Testis (tissue), 3 donors: ENCODE measurements around the gene HS1BP3. TPM values are rescaled to one million over a fixed set of nuclear protein-coding genes. Genes with fewer than 3 reads are reported as not detected.

Experiments used
- DNase-seq: peaks from one replicate; pipeline ENCODE4 v3.0.0-alpha.2; 2019
- H3K27ac ChIP-seq, 2 donors: fragments of 200-600 bp; sonication (generic); one replicate each; pipeline ENCODE4 v1.5.1; 2019
- H3K27me3 ChIP-seq: fragments of 200-600 bp; sonication (generic); one replicate; pipeline ENCODE4 v1.5.1; 2019
- H3K36me3 ChIP-seq: fragments of 200-600 bp; sonication (generic); one replicate; pipeline ENCODE4 v1.5.1; 2017; ENCODE audit warnings: low read depth; ENCODE audit errors: missing control alignments
- H3K4me1 ChIP-seq: fragments of 200-600 bp; sonication (generic); one replicate; pipeline ENCODE4 v1.5.1; 2019
- H3K4me3 ChIP-seq, 2 donors: fragments of 200-600 bp; sonication (generic); one replicate each; pipeline ENCODE4 v1.5.1; 2017 to 2019
- H3K9me3 ChIP-seq: fragments of 200-600 bp; sonication (generic); one replicate; pipeline ENCODE4 v1.5.1; 2017
- POLR2A ChIP-seq: fragments of 450-650 bp; IDR thresholded peaks from one replicate; pipeline ENCODE4 v1.6.1; 2017; ENCODE audit warnings: antibody characterized with exemption, mild to moderate bottlenecking, moderate library complexity
- WGBS, 2 donors: methylation state at CpG; one replicate each; pipeline ENCODE4 v1.1.5; 2018; 5-methylcytosine and 5-hydroxymethylcytosine counted together
- intact Hi-C: fragments of 100-400 bp; cut with DNase I; formaldehyde crosslinking; loops from one replicate; pipeline ENCODE4 v1.15.1; 2023; ENCODE audit warnings: low total_unique reads
- polyA plus RNA-seq: library from polyadenylated mRNA; stranded (reverse); fragments of 350-450 nt; fragmentation: Illumina TruSeq; extraction: RNeasy Lipid Tissue Mini Kit (QIAGEN cat#74804); gene quantifications from one replicate; pipeline ENCODE4 v1.2.3, GENCODE V29; 2014; ENCODE audit warnings: low read depth, low replicate concordance; ENCODE audit not compliant: insufficient read depth
- total RNA-seq, 2 donors: library from RNA; depleted of rRNA; stranded (reverse); fragments of >200 nt; gene quantifications; one replicate each; pipeline ENCODE4 v1.2.3, GENCODE V29; 2016
- TF ChIP-seq, protein P1 (sequence below), 3 experiments: fragments of 450-650 bp in 2 of 3; fragments of 200-600 bp in 1 of 3; sonication (generic) in 1 of 3; IDR thresholded peaks; one replicate each; pipeline ENCODE4 v1.5.1; 2016 to 2019; ENCODE audit warnings: antibody characterized with exemption in 3 of 3, mild to moderate bottlenecking in 2 of 3, moderate library complexity in 1 of 3

The HS1BP3 gene
- total and polyA plus RNA-seq, 3 donors from 2014 or later, result 23.5 to 31.6 (median 25.0) TPM

- peak overlapping the region in 1 of 2 donors; percentile 82 for H3K27ac ChIP-seq
- H3K4me1 ChIP-seq, result peaks cover 43% of the 10 kb centered on the region
- no peak for DNase-seq
- H3K36me3 ChIP-seq, result no peaks in the 10 kb centered on the region
- intact Hi-C loops, result no loop called here
- H3K9me3 ChIP-seq, result no peaks in the 10 kb centered on the region
- WGBS, 2 donors, result 79 to 86% methylated on average over 9 to 10 of the region's 10 CpGs
- H3K4me3 ChIP-seq, result no peak overlapping the region
- TF ChIP-seq POLR2A, result no peak
- TF ChIP-seq, protein P1, sequence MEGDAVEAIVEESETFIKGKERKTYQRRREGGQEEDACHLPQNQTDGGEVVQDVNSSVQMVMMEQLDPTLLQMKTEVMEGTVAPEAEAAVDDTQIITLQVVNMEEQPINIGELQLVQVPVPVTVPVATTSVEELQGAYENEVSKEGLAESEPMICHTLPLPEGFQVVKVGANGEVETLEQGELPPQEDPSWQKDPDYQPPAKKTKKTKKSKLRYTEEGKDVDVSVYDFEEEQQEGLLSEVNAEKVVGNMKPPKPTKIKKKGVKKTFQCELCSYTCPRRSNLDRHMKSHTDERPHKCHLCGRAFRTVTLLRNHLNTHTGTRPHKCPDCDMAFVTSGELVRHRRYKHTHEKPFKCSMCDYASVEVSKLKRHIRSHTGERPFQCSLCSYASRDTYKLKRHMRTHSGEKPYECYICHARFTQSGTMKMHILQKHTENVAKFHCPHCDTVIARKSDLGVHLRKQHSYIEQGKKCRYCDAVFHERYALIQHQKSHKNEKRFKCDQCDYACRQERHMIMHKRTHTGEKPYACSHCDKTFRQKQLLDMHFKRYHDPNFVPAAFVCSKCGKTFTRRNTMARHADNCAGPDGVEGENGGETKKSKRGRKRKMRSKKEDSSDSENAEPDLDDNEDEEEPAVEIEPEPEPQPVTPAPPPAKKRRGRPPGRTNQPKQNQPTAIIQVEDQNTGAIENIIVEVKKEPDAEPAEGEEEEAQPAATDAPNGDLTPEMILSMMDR (IDR thresholded peaks at IDR 0.05), result no peak
- no peaks in the 10 kb centered on the region for H3K27me3 ChIP-seq
Measured at GRCh38 chr2:20599861-20600461, 50.9 kb downstream of the HS1BP3 start.

- intact Hi-C loops, result no loop called here
- H3K4me3 ChIP-seq, result no peak overlapping the region
- TF ChIP-seq, protein P1 (IDR thresholded peaks at IDR 0.05), result no peak
- TF ChIP-seq POLR2A, result no peak
- 22 to 25% methylated on average over 11 to 12 of the region's 12 CpGs for WGBS, 2 donors
- peak overlapping the region; percentile 69 to 82 for H3K27ac ChIP-seq
- H3K9me3 ChIP-seq, result no peaks in the 10 kb centered on the region
- no peaks in the 10 kb centered on the region for H3K36me3 ChIP-seq
- H3K27me3 ChIP-seq, result no peaks in the 10 kb centered on the region
- peaks cover 38% of the 10 kb centered on the region for H3K4me1 ChIP-seq
- no peak for DNase-seq
Measured at GRCh38 chr2:20599001-20599600, 51.8 kb downstream of the HS1BP3 start.

DNA sequence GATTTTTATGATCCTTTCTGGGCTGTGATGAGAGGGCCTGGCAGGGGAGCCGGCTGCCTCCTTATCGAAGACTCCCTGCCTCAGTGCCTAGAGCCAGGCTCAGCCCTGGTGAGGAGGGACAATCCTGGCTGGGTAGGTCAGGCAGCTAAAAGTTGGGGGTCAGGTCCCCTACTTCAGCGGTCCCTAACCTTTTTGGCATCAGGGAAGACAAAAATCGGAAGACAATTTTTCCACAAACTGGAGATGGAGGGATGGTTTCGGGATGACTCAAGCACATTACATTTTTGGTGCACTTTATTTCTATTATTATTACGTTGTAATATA is 53.1 kb downstream of the HS1BP3 start:
- Histone ChIP-seq H3K27me3 (no peaks in the 10 kb centered on the region), H3K9me3 (no peaks in the 10 kb centered on the region), H3K27ac (peak overlapping the region; percentile 66 to 73), H3K36me3 (no peaks in the 10 kb centered on the region), H3K4me3 (no peak overlapping the region), H3K4me1 (peaks cover 51% of the 10 kb centered on the region)
- intact Hi-C loops, result no loop called here
- TF ChIP-seq, protein P1 (IDR thresholded peaks at IDR 0.05), result no peak
- no peak for TF ChIP-seq POLR2A
- DNase-seq, result no peak
- WGBS, 2 donors, result 70 to 83% methylated on average over 6 of the region's 6 CpGs

GRCh38 chr2:20596973-20597859 is 53.7 kb downstream of the HS1BP3 start:
- Histone ChIP-seq H3K27ac (peak overlapping the region; percentile 66 to 73), H3K9me3 (no peaks in the 10 kb centered on the region), H3K4me1 (peaks cover 51% of the 10 kb centered on the region), H3K36me3 (no peaks in the 10 kb centered on the region), H3K27me3 (no peaks in the 10 kb centered on the region), H3K4me3 (no peak overlapping the region)
- intact Hi-C loops, result no loop called here
- no peak for TF ChIP-seq POLR2A
- TF ChIP-seq, protein P1 (IDR thresholded peaks at IDR 0.05), result no peak
- peak; percentile 83 for DNase-seq
- WGBS, 2 donors, result 46 to 50% methylated on average over 8 to 9 of the region's 9 CpGs
